Subcutaneous adipose tissue (tissue), 4 donors: ENCODE measurements around the gene LAMTOR4. TPM values are rescaled to one million over a fixed set of nuclear protein-coding genes. Genes with fewer than 3 reads are reported as not detected.

Source experiments
- CTCF ChIP-seq: fragments of 450-650 bp; IDR thresholded peaks from one replicate; pipeline ENCODE4 v1.5.1; 2016; ENCODE audit warnings: low read depth, mild to moderate bottlenecking, control low read depth, antibody characterized with exemption, moderate library complexity
- total RNA-seq, 4 donors: library from RNA; depleted of rRNA; stranded (reverse); fragments of >200 nt; gene quantifications; one replicate each; pipeline ENCODE4 v1.1.0, GENCODE V29; 2016

Gene LAMTOR4
- total RNA-seq, 4 donors from 2014 or later = 142 to 268 (median 250) TPM

GRCh38 chr7:100124301-100125230, 24.2 kb upstream of the LAMTOR4 start:
- no peak for TF ChIP-seq CTCF

- TF ChIP-seq CTCF = no peak
Observed at GRCh38 chr7:100126239-100126930, 22.3 kb upstream of the LAMTOR4 start.

- no peak for TF ChIP-seq CTCF
Observed at GRCh38 chr7:100126931-100127865, 21.5 kb upstream of the LAMTOR4 start, which contains the start of gene MBLAC1. MBLAC1 (plus strand) TSS chr7:100126967; CDS start chr7:100127396, 429 bp downstream.

- TF ChIP-seq CTCF = no peak
Observed at GRCh38 chr7:100127866-100128636, 20.7 kb upstream of the LAMTOR4 start.

GRCh38 chr7:100128637-100128963, 20.1 kb upstream of the LAMTOR4 start:
- no peak for TF ChIP-seq CTCF

- no peak for TF ChIP-seq CTCF
Observed at GRCh38 chr7:100130608-100131453, 17.9 kb upstream of the LAMTOR4 start.
